Renal cortex interstitium (tissue), 11 donors: ENCODE results near the gene SEPTIN5. TPM values are rescaled to one million over a fixed set of nuclear protein-coding genes. Genes with fewer than 3 reads are reported as not detected.

Experiments
- DNase-seq, 11 donors: peaks; one replicate each; pipeline ENCODE4 v3.0.0-alpha.2; 2013; ENCODE audit warnings: low read depth in 9 of 11, low spot score in 4 of 11; ENCODE audit errors: extremely low read depth in 1 of 11
- polyA plus RNA-seq, 3 donors: library from polyadenylated mRNA; unstranded; fragments of 120-200 nt; gene quantifications; one replicate each; pipeline ENCODE4 v1.2.1, GENCODE V29; 2013; ENCODE audit not compliant: insufficient read length in 3 of 3

The SEPTIN5 gene
- polyA plus RNA-seq, 3 donors, result 37.4 to 38.4 (median 37.7) TPM

GRCh38 chr22:19763458-19764298 is 49.4 kb downstream of the SEPTIN5 start:
- DNase-seq, result no peak

DNA sequence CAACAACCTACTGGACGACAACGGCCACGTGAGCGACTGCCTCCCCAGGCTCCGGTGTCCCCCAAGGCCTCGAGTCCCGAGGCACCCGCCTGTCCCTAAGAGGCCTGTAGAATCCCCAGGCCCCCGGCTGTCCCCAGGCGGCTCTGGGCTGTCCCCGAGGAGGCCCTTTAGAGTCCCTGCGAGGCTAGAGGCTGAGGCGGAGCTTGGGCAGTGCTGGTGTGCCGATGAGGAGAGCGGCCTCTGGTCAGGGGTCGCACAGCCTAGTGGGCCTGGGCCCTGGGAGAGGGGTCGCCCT is 49.9 kb downstream of the SEPTIN5 start:
- no peak for DNase-seq

GRCh38 chr22:19764636-19765476 is 50.6 kb downstream of the SEPTIN5 start:
- DNase-seq, result no peak

- DNase-seq, result no peak
Observed at GRCh38 chr22:19765477-19766239, 51.4 kb downstream of the SEPTIN5 start.

GRCh38 chr22:19766240-19766510 is 51.9 kb downstream of the SEPTIN5 start:
- no peak for DNase-seq

- DNase-seq, result no peak
Observed at GRCh38 chr22:19766511-19767426, 52.5 kb downstream of the SEPTIN5 start.

GRCh38 chr22:19767427-19768341 is 53.4 kb downstream of the SEPTIN5 start:
- DNase-seq, result no peak

DNA sequence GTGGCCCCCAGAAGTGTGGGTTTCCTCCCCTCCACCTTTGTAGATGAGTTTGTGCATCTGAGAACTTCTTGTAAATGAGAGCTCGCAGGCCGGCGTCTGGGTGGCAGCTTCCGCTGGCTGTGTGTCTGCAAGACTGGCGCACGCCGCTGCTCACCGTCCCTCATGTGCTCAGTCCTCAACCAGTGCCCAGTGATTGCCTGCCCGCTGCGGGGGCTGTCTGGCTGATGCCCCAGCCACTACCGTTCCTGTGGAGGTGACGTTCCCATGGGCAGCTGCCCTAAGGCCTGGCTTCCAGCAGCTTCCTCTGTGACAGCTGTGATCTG is 55.1 kb downstream of the SEPTIN5 start:
- DNase-seq, result no peak

DNA sequence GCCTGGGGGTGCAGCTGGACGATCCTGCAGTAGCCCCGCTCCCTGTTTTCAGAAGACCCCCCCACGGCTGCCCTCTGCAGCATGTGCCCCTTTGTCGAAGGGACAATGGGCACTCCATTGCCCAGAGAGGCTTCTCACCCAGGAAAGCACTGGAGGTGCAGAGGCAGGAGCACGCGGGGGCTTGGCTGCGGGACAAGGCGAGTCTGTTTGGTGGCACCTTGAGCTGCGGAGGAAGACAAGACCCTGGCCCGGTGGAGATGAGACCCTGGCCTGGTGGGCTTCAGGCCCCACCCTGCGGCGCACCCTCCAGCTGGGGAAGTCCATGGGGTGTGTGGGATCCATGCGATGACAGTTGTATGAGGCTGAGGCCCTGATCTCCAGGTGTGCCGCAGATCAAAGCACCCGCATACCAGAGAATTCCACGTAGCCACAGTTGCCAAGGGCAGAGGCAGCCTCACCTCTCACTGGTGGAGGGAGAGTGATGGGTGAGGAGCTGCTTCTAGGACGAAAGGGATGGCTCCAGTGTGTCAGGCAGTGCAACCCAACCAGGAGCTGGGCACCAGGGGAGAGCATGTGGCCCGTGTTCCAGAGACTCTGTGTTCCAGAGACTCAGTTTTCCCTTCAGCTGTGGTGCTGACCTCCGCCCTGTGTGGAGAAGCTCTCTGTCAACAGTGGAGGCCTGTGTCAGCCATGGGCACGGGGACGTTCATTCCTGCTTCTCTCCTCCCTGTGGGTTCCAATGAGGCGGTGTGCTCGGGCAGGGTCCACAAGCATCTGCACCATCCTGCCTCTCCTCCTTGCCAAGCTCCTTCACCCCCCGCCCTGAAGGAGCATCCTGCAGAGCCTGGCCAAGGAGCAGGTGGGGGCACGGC is 56.3 kb downstream of the SEPTIN5 start:
- no peak for DNase-seq

DNA sequence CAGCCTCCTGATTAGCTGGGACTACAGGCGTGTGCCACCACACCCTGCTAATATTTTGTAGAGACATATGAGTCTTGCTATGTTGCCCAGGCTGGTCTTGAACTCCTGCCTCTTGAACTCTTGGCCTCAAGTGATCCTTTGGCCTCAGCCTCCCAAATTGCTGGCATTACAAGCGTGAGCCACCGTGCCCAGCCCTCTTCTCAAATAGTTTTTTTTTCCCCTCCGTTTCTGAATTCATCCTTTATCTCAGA is 58.0 kb downstream of the SEPTIN5 start:
- DNase-seq, result no peak

Other genes starting within 250 kb of the SEPTIN5 start
- gene UFD1, start 235.3 kb upstream of the SEPTIN5 start, polyA plus RNA-seq, result 10 to 100 TPM; 62.1 to 65.5 (median 62.9) TPM
- gene CDC45, start 234.6 kb upstream of the SEPTIN5 start, polyA plus RNA-seq, result 10 to 100 TPM; 17.9 to 25.3 (median 21.0) TPM
- 10 to 100 TPM; 16.3 to 40.9 (median 40.7) TPM for gene CLDN5, start 190.1 kb upstream of the SEPTIN5 start, polyA plus RNA-seq
- gene GP1BB, start 9.0 kb downstream of the SEPTIN5 start, polyA plus RNA-seq, result 1 to 10 TPM; 2.8 to 7.0 (median 4.5) TPM
- gene TBX1, start 46.3 kb downstream of the SEPTIN5 start, polyA plus RNA-seq, result under 1 TPM; 0.25 to 0.95 (median 0.67) TPM
- 1 to 10 TPM; 3.2 to 5.8 (median 4.7) TPM for gene GNB1L, start 140.4 kb downstream of the SEPTIN5 start, polyA plus RNA-seq
- gene RTL10, start 140.4 kb downstream of the SEPTIN5 start, polyA plus RNA-seq, result 10 to 100 TPM; 21.2 to 25.2 (median 24.3) TPM
- gene COMT, start 227.3 kb downstream of the SEPTIN5 start, polyA plus RNA-seq, result 100 to 1,000 TPM in 2 of 3 donors, 10 to 100 TPM in 1; 82.5 to 123 (median 116) TPM
- gene TXNRD2, start 227.3 kb downstream of the SEPTIN5 start, polyA plus RNA-seq, result 10 to 100 TPM; 22.0 to 32.1 (median 28.2) TPM